ENCODE data around the gene DNAJA3.
A peak's percentile ranks its signal among the peaks of the same experiment; 100 is the strongest.

DNAJA3 gene

DNA sequence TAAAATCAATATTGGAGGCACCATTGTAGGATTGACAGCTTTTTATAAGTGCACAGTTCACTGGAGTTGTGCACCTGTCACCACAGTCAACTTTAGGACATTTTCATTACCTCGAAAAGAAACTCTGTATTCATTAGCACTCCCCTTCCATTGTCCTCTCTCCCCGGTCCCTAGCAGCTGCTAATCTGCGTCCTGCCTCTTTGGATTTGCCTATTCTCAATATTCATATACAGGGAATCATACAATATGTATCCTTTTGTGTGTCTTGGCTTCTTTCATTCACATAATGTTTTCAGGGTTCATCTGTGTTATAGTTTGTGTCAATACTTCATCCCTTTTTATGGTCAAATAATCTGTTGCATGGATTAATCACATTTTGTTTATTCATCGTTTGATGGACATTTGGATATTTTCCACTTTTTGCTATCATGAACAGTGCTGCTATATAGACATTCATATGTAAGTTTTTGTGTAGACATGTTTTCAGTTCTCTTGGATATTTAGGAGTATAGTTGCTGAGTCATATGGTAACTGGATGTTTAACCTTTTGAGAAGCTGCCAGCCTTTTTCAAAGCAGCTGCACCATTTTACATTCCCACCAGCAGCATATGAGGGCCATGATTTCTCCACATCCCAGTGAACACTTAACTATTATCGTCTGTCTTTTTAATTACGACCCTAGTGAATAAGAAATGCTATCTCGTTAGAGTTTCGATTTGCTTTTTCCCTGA, 9.8 kb downstream of the DNAJA3 start:
- no peak for DNase-seq

DNA sequence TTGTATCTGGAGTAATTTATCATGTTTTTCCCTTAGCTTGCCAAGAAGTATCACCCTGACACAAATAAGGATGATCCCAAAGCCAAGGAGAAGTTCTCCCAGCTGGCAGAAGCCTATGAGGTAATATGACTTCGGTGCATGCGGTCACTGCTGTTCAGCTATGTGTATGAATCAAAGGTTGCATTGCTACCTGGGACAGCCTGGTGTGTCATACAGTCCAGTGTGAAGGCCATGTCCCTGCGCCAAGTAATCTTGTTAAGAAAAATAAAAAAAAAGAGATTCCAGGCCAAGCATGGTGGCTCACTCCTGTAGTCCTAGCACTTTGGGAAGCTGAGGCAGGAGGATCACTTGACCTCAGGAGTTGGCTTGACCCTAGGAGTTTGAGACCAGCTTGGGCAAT, 11.7 kb downstream of the DNAJA3 start:
- DNase-seq = no peak

DNA sequence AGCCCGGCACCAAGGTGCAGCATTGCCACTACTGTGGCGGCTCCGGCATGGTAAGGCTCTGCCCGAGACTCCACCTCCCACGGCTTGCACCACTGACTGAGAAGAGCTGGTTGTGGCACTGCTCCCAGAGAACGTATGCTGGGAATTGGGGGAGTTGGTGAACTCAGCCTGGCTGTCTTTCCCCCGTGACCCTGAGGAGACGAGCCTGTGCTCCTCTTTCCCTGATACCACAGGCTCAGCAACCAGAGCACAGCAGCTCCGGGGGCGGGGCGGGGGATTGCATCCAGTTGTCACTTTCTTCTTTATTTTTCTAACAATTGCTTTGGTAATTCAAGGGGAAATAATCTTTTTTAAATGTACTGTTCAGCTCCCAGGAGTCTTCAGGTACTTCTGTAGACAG, 16.7 kb downstream of the DNAJA3 start:
- DNase-seq = no peak

DNA sequence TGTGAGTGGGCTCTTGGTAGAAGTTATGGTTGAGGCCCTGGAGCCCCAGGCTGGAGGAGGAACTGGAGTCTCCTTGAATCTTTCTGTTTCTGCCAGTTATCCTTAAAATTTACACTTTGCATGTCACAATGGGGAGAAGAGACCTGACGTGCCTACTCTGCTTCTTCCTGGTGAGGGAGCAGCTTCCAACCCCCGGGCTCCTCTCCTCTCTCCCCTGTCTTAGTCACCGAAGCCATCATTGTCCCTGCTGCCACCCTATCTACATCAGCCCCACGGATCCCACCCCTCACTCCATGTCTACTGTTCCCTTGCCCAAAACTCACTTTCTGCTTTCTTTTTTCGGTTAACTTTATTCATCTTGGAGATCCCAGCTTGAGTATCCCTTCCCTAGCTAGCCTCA, 17.6 kb downstream of the DNAJA3 start:
- no peak for DNase-seq

DNA sequence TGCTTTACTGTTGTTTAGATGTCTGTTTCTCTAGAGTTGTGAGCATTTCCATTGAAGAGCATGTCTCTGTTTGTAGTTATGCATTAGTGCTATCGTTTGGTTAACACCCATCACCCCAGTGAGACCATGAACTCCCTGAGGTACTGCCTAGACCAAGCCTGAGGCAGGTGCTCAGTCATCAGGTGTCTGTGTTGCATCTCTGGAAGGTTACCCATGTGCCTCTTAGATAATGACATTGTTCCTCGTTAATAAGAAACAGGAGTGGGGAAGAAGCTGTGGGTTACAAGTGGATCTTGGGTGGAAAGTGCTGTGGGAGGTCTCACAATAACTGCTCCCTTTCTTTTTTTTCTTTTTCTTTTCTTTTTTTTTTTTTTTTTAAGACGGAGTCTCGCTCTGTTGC, 18.3 kb downstream of the DNAJA3 start:
- no peak for DNase-seq

DNA sequence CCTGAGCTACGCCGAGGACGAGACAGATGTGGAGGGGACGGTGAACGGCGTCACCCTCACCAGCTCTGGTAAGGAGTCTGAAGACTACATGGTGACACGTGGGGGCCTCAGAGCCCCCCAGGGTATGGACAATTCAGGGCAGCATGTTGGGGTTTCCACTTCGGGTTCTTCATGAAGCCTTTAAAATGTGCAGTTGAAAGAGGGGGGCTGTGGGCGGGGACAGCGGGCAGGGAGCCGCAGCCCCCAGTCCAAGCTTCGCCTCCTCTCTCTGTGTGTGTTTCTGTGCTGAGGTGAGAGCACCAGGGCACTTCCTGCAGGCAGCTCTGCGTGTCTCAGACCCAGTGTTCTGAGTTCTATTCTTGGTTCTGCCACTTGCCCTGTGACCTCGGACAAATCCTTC, 24.8 kb downstream of the DNAJA3 start:
- DNase-seq = no peak

DNA sequence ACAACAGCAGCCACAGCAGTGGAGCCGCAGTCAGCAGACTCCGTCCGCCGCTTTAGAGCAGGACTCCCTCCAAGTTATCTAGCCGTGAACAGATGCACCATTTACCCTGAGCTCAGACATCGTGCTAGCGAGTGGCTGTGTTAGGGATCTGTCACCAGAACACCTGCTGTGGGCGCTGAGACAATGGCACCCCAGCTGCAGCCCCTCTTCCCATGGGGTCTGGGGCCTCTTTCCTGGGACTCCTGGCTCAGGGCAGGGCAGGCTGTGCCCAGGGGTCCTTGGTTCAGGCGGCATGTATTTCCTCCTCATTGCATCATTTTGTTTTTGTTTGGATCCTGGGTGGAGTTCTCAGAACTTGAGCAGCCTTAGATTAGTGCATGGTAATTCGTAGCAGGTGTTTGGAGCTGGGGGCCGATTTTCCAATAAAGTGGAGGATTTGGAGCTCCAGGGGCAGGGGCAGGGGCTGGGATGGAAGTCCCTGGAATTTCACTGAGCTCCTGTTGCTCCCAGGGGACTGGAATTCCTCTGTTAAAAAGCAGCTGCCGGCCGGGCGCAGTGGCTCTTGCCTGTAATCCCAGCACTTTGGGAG, 25.4 kb downstream of the DNAJA3 start:
- DNase-seq = no peak

DNA sequence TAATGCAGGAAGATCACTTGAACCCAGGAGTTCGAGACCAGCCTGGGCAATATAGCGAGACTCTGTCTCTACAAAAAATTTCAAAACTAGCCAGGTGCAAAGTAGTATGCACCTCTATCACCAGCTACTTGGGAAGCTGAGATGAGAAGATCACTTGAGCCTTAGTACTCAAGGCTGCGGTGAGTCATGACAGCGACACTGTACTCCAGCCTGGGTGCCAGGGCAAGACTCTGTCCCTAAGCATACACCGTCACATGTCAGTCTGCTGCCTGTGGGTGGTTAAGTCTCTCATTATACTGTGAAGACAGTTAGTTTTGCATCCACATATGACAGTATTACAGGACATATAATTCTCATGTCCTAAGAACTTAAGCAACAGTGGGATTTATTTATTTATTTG, 27.0 kb downstream of the DNAJA3 start:
- DNase-seq = no peak

DNA sequence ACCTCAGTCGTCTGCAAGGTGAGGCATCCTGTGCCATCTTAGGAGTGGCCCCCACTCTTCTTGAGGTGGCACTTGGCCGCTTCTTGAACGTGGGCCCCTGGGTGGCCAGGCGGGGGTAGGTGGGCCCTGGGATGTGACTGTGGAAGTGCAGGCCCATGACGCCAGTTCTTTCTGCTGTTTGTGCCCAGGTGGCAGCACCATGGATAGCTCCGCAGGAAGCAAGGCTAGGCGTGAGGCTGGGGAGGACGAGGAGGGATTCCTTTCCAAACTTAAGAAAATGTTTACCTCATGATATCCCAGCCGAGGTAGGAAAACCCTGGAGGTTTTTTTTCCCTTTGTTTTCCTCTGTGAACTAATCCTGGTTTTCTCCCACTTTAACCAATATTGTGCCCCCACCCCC, 29.0 kb downstream of the DNAJA3 start:
- no peak for DNase-seq

DNA sequence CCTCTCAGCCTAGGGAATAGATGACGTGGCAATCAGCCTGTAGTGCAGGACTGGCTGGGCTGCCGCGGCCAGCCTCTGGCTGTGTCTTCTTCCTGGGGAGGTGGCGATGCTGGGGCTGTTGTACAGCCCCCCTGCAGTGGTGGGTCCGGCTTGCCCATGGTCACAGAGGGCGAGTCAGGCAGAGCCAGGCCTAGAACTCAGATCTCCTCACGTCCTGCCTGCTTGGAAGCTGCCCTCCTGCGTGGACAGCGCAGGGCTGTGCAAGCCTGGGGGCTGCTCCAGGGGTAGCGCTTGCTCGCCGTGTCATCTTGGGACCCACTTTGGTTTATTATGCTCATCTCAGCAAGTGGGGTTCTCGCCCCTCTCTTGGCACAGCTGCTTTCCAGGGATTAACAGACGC, 29.4 kb downstream of the DNAJA3 start:
- DNase-seq = no peak

DNA sequence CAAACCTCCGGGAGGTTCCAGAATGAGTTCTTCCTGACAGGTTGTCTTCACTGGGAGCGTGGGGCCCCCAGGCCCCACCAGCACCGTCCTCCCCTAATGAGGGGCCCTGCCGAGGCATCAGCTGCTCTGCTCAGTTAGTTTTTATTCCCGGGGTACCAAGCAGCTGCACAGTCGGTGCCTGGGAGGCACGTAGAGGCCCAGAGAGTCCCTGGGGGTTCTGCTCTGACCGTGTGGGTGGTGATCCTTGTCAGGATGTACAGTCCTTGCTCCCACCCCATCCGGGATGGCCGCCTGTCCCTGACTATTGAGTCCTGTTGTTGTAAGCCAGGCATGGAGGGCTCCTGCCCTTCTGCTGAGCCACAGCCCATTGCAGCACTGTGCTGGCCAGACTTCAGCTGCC, 30.3 kb downstream of the DNAJA3 start:
- no peak for DNase-seq

DNA sequence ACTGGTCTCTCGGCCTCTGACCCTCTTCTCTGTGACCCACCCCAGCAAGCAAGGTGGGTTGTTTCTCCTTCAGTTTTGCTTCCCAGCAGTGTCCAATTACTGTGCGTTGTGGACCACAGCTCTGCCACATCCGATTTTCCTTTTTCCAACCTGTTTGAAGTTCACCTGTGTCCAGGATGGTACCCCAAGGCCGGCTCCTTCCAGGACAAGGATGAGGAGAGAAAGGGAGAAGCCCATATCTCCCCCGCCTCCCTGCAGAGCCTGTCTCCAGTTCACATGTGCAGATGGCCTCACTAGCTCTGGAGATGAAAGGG, 35.2 kb downstream of the DNAJA3 start:
- no peak for DNase-seq

DNA sequence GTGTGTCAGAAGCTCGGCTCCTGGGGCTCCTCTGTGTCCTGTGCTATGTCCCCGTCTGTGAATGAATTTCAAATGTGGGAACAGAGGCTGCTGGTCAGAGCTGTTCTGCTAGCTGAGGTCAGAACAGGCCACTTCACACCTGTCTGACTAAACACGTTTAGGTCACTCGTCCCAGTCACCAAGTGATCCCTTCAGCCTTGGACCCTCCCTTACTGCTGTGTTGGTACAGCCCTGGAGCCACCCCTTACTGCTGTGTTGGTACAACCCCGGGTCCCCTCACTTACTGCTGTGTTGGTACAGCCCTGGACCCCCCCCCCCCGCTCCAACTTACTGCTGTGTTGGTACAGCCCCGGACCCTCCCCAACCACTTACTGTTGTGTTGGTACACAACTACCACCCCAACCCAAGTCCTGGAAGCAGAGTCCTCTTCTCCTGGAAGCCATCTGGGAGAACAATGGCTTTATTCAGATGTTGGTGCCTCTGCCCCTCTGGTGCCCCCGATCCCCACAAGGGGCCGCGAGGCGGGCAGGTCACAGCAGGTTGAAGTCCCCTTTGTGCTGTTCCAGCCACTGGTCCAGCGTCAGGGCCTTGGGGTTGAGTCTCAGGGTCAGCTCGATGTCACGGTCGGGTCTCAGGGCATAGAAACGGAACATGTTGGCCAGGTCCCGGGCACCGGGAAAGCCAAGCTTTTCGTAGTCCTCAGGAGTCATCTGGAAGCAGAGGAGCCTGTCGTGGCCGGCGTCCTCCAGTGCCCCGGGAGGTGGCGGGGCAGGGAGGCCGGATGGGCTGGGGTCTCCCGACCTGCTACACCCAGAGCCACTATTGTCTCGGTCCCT, 35.8 kb downstream of the DNAJA3 start:
- no peak for DNase-seq

DNA sequence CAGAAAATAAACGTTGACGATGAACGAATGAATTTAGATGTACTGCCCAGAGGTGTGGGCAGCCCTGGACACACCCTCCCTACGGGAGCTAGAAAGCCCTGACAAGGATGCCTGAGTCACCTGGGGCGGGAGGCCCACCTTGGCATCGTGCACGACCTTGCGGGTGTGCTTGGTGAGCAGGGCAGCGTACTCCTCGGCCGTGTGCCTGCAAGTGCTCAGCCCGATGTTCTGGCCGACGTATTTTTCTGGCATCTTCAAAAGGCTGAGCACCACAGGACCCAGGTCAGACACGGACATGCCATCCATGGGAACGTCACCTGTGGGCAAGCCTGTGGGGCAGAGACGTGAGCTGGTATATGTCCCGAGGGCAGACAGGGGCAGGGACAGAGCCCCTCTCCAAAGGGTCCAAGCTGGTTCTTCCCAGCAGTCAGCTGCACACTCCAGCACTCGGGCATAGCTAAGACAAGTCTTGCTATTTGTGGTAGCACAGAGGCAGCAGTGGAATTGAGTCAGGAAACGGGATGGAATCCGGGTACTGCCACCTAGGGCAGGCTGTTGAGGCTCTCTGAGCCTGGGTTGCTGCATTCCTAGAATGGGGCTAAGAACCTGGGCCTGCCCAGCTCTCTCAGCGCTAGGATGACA, 38.0 kb downstream of the DNAJA3 start:
- no peak for DNase-seq

DNA sequence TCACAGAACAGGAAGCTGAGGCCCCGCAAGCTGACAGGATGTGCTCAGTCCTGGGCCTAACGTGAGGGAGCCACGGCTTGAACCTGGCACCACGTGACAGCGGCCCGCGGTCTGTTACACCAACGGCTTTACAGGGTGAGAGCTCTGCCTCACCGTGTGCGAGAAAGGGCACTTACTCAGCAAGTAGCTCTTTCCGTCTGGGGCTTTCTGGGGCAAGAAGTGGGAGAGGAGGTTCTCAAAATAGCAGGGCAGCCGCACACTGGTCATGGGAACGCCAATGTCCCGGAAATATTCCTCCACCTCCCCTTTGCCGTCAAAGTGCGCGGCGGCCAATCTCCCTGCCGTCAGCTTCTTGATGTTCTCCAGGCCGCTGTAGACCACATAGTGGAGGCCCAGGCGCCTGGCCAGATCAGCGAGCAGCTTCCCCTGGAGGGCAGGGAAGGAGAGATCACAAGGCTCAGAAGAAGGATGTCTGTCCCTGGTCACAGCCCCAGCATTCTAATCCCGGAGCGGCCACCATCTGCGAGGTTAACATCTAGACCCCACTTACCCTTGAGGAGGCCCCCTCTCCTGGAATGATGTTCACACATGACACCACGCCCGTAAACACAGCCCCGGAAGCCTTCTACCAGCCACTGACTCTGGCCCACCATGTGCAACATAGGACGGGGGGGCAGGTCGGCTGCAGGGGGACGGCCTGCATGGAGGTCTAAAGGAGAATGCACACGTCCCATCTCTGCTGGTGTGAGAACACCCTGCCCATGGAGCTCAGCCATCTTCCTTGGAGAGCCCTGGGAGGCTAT, 40.5 kb downstream of the DNAJA3 start:
- peak; percentile 68 for DNase-seq

DNA sequence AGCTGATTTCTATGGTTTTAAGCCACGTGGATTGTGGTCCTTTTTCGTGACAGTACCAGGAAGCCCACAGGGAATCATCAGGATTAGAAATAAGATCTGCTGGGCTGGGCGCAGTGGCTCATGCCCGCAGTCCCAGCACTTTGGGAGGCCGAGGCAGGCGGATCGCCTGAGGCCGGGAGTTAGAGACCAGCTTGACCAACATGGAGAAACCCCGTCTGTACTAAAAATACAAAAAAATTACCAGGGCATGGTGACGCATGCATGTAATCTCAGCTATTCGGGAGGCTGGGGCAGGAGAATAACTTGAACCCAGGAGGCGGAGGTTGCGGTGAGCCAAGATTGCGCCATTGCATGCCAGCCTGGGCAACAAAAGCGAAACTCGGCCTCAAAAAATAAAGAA, 42.2 kb downstream of the DNAJA3 start:
- DNase-seq = no peak

DNA sequence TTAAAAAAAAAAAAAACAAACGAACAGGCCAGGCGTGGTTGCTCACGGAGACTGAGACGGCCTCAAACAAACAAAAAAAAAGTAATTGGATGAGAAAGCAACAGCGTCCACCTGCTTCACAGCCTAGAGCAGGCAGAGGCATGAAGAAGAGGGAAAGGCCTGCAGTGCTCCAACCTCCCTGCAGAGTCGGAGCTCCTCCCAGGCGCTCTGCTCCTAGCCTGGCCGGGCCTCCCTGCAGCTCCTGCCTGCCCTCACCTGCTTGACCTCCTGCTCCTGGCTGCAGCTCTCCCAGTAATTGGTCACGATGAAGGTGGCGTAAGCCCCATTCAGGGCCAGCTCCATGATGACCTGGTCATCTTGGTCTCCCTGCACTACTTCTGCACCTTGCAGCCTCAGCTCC, 43.3 kb downstream of the DNAJA3 start:
- no peak for DNase-seq

DNA sequence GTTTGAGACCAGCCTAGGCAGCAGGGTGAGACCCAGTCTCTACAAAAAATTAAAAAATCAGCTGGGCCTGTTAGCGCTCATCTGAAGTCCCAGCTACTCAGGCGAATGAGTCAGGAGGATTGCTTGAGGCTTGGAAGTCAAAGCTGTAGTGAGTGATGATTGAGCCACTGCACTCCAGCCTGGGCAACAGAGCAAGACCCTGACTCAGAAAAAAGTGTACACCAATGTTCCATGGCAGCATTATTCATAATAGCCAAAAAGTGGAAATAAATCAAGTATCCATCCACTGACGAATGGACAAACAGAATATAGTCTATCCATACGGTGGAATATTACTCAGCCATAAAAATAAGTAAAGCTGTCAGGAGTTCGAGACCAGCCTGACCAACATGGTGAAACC, 46.2 kb downstream of the DNAJA3 start:
- DNase-seq = no peak

DNA sequence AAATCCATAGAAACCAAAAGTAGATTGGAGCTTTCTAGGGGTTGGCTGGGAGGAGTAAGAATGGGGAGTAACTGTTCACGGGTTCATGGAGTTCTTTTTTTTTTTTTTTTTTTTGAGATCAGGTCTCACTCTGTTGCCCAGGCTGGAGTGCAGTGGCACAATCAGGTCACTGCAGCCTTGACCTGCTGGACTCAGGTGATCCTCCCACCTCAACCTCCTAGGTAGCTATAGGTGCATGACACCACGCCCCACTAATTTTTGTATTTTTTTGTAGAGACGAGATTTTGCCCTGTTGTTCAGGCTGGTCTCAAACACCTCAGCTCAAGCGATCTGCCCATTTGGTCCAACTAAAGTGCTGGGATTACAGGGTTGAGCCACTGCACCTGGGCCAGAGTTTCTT, 47.2 kb downstream of the DNAJA3 start:
- no peak for DNase-seq

DNA sequence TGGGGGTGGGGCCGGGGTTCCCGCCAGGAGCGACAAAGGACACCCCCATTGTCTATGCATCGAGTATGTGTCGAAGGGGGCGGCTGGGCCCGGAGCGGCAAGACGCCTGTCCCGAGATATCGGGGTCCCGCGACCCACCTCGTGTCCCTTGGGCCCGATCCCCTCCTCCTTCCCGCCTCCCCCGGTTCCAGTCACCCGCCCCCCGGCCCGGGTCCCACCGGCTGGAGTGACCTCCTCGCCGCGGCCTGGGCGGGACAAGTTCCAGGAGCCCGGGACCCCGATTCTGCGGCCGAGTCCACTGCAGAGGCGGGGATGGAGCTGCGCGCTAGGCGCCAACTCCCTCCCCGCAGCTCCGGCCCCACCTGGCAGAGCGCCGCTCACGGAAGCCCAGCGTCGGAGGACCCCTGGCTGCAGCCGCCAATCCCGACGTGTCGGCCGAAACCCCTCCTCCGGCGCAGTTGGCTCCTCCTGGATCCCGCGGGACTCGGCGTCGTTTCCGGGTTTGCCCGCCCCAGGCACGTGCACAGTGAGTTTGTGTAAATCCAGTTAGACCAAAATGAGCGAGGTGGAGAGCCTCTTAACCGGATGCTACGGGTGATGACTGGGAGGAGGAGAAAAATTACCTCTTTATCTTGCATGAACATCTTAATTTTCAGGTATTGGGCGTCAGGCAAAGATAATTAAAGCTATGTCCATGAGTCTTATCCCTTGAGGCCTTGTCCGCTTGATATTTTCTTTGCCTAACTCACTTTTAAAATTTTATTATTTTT, 48.7 kb downstream of the DNAJA3 start, which contains the start of gene NMRAL1:
TSS of gene NMRAL1 (minus strand) at position 434 of the 770 bp plus-strand sequence. CDS start 493 bp downstream, outside the sequence.
- peak; percentile 85 for DNase-seq

DNA sequence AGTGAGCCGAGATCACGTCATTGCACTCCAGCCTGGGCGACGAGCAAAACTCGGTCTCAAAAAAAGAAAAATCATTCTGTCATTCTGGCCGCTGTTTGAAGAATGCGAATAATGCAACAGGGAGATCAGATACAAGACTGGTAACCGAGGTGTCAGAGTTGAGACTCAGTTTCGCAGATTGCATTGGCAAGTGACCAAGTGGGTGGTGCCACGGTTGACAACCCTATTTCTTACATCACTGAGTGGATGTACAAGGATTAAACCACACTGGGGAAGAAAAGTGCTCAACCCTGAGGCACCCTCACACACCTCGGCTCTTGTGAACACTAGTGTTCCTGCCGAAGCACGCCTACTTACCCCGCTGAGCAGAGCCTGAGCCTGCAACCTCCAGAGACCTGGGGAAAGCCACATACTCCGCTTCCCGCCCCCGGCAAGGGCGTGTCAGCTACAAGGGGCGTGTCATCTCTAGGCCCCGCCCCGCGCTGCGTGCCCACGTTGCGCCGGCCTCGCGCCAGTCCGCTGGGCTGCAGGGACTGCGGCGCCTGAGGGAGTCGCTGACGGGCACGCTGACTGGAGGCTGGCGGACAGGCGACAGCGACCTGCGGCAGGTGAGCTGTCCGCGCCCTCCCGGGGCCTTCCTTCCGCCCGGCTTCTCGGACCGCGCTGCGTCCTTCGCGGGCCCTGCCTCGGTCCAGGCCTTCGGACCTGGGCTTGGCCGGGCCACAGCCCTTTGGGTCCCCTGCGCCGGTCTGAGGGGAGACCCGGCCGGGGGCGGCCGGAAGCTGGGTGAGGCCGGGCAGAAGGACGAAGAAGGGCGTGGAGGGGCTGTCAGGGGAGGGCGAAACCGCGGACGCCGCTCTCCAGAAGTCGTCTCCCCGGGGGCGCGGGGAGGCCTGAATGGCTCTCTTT, 50.5 kb downstream of the DNAJA3 start, which contains the start of gene HMOX2:
TSS of gene HMOX2 (plus strand) at position 519 of the 909 bp plus-strand sequence. CDS start 29,127 bp downstream, outside the sequence.
- peak; percentile 93 for DNase-seq

Measured in CD4-positive, alpha-beta T cell treated with Interferon gamma for 1 hour (primary cell).